IMR-90 (cell line): Measurements from ENCODE around the gene DTX1. TPM values are rescaled to one million over a fixed set of nuclear protein-coding genes. Genes with fewer than 3 reads are reported as not detected.

Experiments used
- ATAC-seq: fragments of 200-7000 bp; cut with Tn5 transposase; 2 replicates; pipeline ENCODE4 v1.9.1; 2020; ENCODE audit warnings: low read depth, mild to moderate bottlenecking, moderate library complexity
- BruUV-seq: library from RNA; stranded (reverse); fragments of 400-500 nt; replicated peaks from 2 replicates; lab custom pipeline; 2021; lab: Mats Ljungman, UMichigan
- CTCF ChIA-PET: fragments of 300-600 bp; formaldehyde crosslinking; extraction: SDS; loops from one replicate; lab custom pipeline; 2021; ENCODE audit warnings: antibody characterized with exemption; lab: Yijun Ruan, JAX
- POLR2A ChIA-PET: fragments of 300-600 bp; sonication (Branson Sonifier 250); formaldehyde crosslinking; loops from one replicate; lab custom pipeline; 2022; ENCODE audit warnings: antibody characterized with exemption; ENCODE audit not compliant: unreplicated experiment; lab: Charles Lee
- DNase-seq: peaks from one replicate; pipeline ENCODE4 v3.0.0; 2013
- H2AFZ ChIP-seq: replicated peaks from 2 replicates; pipeline ENCODE3; 2013; ENCODE audit warnings: low read length, mild to moderate bottlenecking; ENCODE audit not compliant: poor library complexity
- H2AK5ac ChIP-seq: 2 replicates; pipeline ENCODE4 v1.6.1; 2013; ENCODE audit warnings: low read depth, low read length, inconsistent platforms
- H2AK9ac ChIP-seq: replicated peaks from 2 replicates; pipeline ENCODE3; 2013; ENCODE audit warnings: mild to moderate bottlenecking, low read depth, low read length, moderate library complexity; ENCODE audit not compliant: poor library complexity
- H2BK120ac ChIP-seq: 2 replicates; pipeline ENCODE4 v1.6.1; 2013; ENCODE audit warnings: low read depth, low read length, inconsistent platforms
- H2BK15ac ChIP-seq: 3 replicates; pipeline ENCODE4 v1.6.1; 2013; ENCODE audit warnings: low read depth, low read length, inconsistent platforms
- H2BK20ac ChIP-seq: 2 replicates; pipeline ENCODE4 v1.6.1; 2013; ENCODE audit warnings: low read depth, mild to moderate bottlenecking, inconsistent platforms, low read length, moderate library complexity
- H2BK5ac ChIP-seq: 2 replicates; pipeline ENCODE4 v1.6.1; 2013; ENCODE audit warnings: mild to moderate bottlenecking, low read depth, low read length, inconsistent platforms; ENCODE audit not compliant: poor library complexity, severe bottlenecking
- H3K14ac ChIP-seq: replicated peaks from 2 replicates; pipeline ENCODE4 v1.6.1; 2013; ENCODE audit warnings: low read depth, low read length, inconsistent platforms
- H3K18ac ChIP-seq: 2 replicates; pipeline ENCODE4 v1.6.1; 2013; ENCODE audit warnings: low read depth, low read length, control low read depth
- H3K23ac ChIP-seq: 2 replicates; pipeline ENCODE4 v1.6.1; 2013; ENCODE audit warnings: low read depth, low read length, inconsistent platforms
- H3K27ac ChIP-seq: 2 replicates; pipeline ENCODE4 v1.5.1; 2013; ENCODE audit warnings: mild to moderate bottlenecking, control low read depth, low read length; ENCODE audit not compliant: insufficient read depth
- H3K27me3 ChIP-seq: 2 replicates; pipeline ENCODE4 v1.6.1; 2013; ENCODE audit warnings: low read length; ENCODE audit not compliant: control insufficient read depth, insufficient read depth
- H3K36me3 ChIP-seq: 2 replicates; pipeline ENCODE4 v1.6.1; 2013; ENCODE audit warnings: low read length, mixed read lengths; ENCODE audit not compliant: control insufficient read depth, insufficient read depth
- H3K4ac ChIP-seq: 2 replicates; pipeline ENCODE4 v1.6.1; 2013; ENCODE audit warnings: low read depth, low read length, inconsistent platforms
- H3K4me1 ChIP-seq: 2 replicates; pipeline ENCODE4 v1.6.1; 2013; ENCODE audit warnings: low read length, mixed read lengths; ENCODE audit not compliant: control insufficient read depth, insufficient read depth
- H3K4me2 ChIP-seq: 2 replicates; pipeline ENCODE4 v1.6.1; 2013; ENCODE audit warnings: low read depth, mild to moderate bottlenecking, control low read depth, low read length, moderate library complexity
- H3K4me3 ChIP-seq: 2 replicates; pipeline ENCODE4 v1.5.1; 2013; ENCODE audit warnings: low read depth, mild to moderate bottlenecking, control low read depth, low read length, moderate library complexity; ENCODE audit not compliant: insufficient read depth
- H3K56ac ChIP-seq: 2 replicates; pipeline ENCODE4 v1.6.1; 2013; ENCODE audit warnings: low read length, inconsistent platforms; ENCODE audit not compliant: insufficient read depth; ENCODE audit errors: extremely low read depth
- H3K79me1 ChIP-seq, 2 experiments: 2 replicates each; pipeline ENCODE4 v1.6.1; 2013; ENCODE audit warnings: low read length in 2 of 2, inconsistent platforms in 1 of 2, low read depth in 1 of 2
- H3K9ac ChIP-seq: 2 replicates; pipeline ENCODE4 v1.6.1; 2013; ENCODE audit warnings: low read depth, low read length, control low read depth
- H3K9me1 ChIP-seq: 2 replicates; pipeline ENCODE4 v1.6.1; 2013; ENCODE audit warnings: low read length, inconsistent platforms; ENCODE audit not compliant: insufficient read depth
- H3K9me3 ChIP-seq: 2 replicates; pipeline ENCODE4 v1.6.1; 2013; ENCODE audit warnings: low read length; ENCODE audit not compliant: control insufficient read depth, insufficient read depth
- H4K20me1 ChIP-seq: 2 replicates; pipeline ENCODE4 v1.6.1; 2013; ENCODE audit warnings: low read length, inconsistent platforms; ENCODE audit not compliant: insufficient read depth
- H4K5ac ChIP-seq: 2 replicates; pipeline ENCODE4 v1.6.1; 2013; ENCODE audit warnings: mild to moderate bottlenecking, low read depth, low read length, control low read depth
- H4K8ac ChIP-seq, 2 experiments: 2 replicates each; pipeline ENCODE4 v1.6.1; 2013; ENCODE audit warnings: low read depth in 2 of 2, low read length in 2 of 2, control low read depth in 1 of 2, inconsistent platforms in 1 of 2
- H4K91ac ChIP-seq: 2 replicates; pipeline ENCODE4 v1.6.1; 2013; ENCODE audit warnings: low read depth, low read length, inconsistent platforms; ENCODE audit not compliant: insufficient read depth
- BHLHE40 ChIP-seq: fragments of 150-350 bp; IDR thresholded peaks from 2 replicates; pipeline ENCODE4 v1.6.1; 2016; ENCODE audit warnings: mild to moderate bottlenecking, low read depth, low read length
- CEBPB ChIP-seq: IDR thresholded peaks from 2 replicates; pipeline ENCODE4 v1.6.1; 2012; ENCODE audit warnings: low read depth, low read length, improper control_type of control experiment
- CHD1 ChIP-seq: IDR thresholded peaks from 2 replicates; pipeline ENCODE4 v1.6.1; 2012; ENCODE audit warnings: low read depth, low read length, improper control_type of control experiment
- FOS ChIP-seq: fragments of 150-350 bp; IDR thresholded peaks from 2 replicates; pipeline ENCODE4 v1.6.1; 2016; ENCODE audit warnings: low read depth, low read length
- MAFK ChIP-seq: IDR thresholded peaks from 2 replicates; pipeline ENCODE4 v1.6.1; 2012; ENCODE audit warnings: low read depth, low read length, improper control_type of control experiment
- MAZ ChIP-seq: IDR thresholded peaks from 2 replicates; pipeline ENCODE4 v1.6.1; 2012; ENCODE audit warnings: low read depth, mild to moderate bottlenecking, low read length, improper control_type of control experiment, moderate library complexity, borderline replicate concordance
- MXI1 ChIP-seq: IDR thresholded peaks from 2 replicates; pipeline ENCODE4 v1.6.1; 2012; ENCODE audit warnings: low read depth, mild to moderate bottlenecking, low read length, moderate library complexity, borderline replicate concordance
- NFE2L2 ChIP-seq: fragments of 150-350 bp; IDR thresholded peaks from 2 replicates; pipeline ENCODE4 v1.6.1; 2016; ENCODE audit warnings: low read depth, mild to moderate bottlenecking, low read length
- POLR2A ChIP-seq: IDR thresholded peaks from 2 replicates; pipeline ENCODE4 v1.6.1; 2012; ENCODE audit warnings: mild to moderate bottlenecking, low read depth, low read length
- RAD21 ChIP-seq: IDR thresholded peaks from 2 replicates; pipeline ENCODE4 v1.6.1; 2012; ENCODE audit warnings: low read length, improper control_type of control experiment
- RCOR1 ChIP-seq: IDR thresholded peaks from 2 replicates; pipeline ENCODE4 v1.6.1; 2012; ENCODE audit warnings: mild to moderate bottlenecking, low read length, improper control_type of control experiment; ENCODE audit not compliant: insufficient replicate concordance
- RFX5 ChIP-seq: IDR thresholded peaks from 2 replicates; pipeline ENCODE4 v1.8.0; 2012; ENCODE audit warnings: low read depth, mild to moderate bottlenecking, low read length, moderate library complexity
- SMC3 ChIP-seq: fragments of 150-350 bp; IDR thresholded peaks from 2 replicates; pipeline ENCODE4 v1.6.1; 2016; ENCODE audit warnings: low read depth, mild to moderate bottlenecking, antibody characterized with exemption, low read length, moderate library complexity
- WGBS, 2 experiments: methylation state at CpG; one replicate each; pipeline versions ENCODE4 v1.1.5 to v1.1.7; 2013; ENCODE audit warnings: missing lambda C conversion rate in 2 of 2; ENCODE audit not compliant: insufficient read length in 1 of 2; ENCODE audit errors: extremely low coverage in 2 of 2; 5-methylcytosine and 5-hydroxymethylcytosine counted together
- dilution Hi-C: fragments of 300-500 bp; cut with HindIII; formaldehyde crosslinking; loops from one replicate; pipeline ENCODE4 v1.14.3; 2018; ENCODE audit warnings: low sequenced_read_pairs; ENCODE audit not compliant: unreplicated experiment
- in situ Hi-C: fragments of 300-500 bp; cut with MboI; formaldehyde crosslinking; loops from 3 replicates; pipeline ENCODE4 v1.14.3; 2019; ENCODE audit warnings: low sequenced_read_pairs, inconsistent platforms, mixed read lengths
- intact Hi-C: fragments of 100-400 bp; cut with micrococcal nuclease; formaldehyde crosslinking; loops from 2 replicates; pipeline ENCODE4 v1.10.0; 2022
- polyA plus RNA-seq, 3 experiments: library from polyadenylated mRNA; depleted of rRNA; stranded (reverse); fragments of >200 nt; gene quantifications; 2 replicates each; pipeline ENCODE4 v1.2.3, GENCODE V29; 2012; ENCODE audit warnings: low replicate concordance in 1 of 3
- total RNA-seq: library from RNA; depleted of rRNA; stranded (reverse); fragments of >200 nt; gene quantifications from 2 replicates; pipeline ENCODE4 v1.2.3, GENCODE V29; 2012
- TF ChIP-seq, protein P1 (sequence below): fragments of 150-350 bp; IDR thresholded peaks from 2 replicates; pipeline ENCODE4 v1.6.1; 2017; ENCODE audit warnings: mild to moderate bottlenecking, antibody characterized with exemption, low read length, low read depth
- TF ChIP-seq, protein P2 (sequence below): fragments of 150-350 bp; IDR thresholded peaks from 2 replicates; pipeline ENCODE4 v1.6.1; 2016; ENCODE audit warnings: low read depth, mild to moderate bottlenecking, low read length, moderate library complexity, borderline replicate concordance
- TF ChIP-seq, protein P3 (sequence below): conservative IDR thresholded peaks from 2 replicates; pipeline ENCODE4 v1.5.1; 2012; ENCODE audit warnings: mild to moderate bottlenecking, low read depth, low read length, improper control_type of control experiment

DTX1 gene
- total and polyA plus RNA-seq, 2 of the 4 experiments (the other 2 are of a cell fraction) = not detected

DNA sequence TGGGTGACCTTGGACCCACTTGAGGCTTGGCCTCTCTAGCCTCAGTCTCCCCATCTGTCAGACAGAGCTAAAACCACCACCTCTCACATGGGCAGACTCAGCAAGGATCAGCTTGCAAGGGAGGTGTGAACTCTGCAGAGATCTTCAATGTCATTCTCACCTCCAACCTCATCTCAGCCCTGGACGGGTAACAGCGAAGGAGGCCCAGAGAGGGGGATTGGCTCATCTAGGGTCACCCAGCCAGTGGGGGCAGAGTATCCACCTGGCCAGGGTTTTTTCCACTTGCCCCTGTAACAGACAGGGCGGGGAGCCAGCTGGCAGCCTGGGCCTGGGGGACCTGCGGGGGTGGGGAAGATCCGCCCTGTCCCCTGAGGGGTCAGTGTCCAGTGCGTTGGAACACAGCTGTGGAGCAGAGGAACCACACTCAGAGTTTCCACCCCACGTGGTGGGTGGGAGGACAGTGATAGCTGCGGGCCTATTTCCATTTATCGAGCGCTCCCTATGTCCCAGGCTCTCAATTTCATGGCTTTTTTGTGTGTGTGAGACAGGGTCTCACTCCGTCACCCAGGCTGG is 27.4 kb downstream of the DTX1 start:
- no peak overlapping the region for H2AFZ ChIP-seq
- CTCF ChIA-PET = no interaction called here
- no peaks in the 10 kb centered on the region for H3K4me1 ChIP-seq
- H4K20me1 ChIP-seq = no peaks in the 10 kb centered on the region
- H3K23ac ChIP-seq = no peak overlapping the region
- DNase-seq (no peak), ATAC-seq (no peak)
- H3K4me2 ChIP-seq = no peak overlapping the region
- H3K79me1 ChIP-seq = no peaks in the 10 kb centered on the region
- H3K9ac ChIP-seq = no peak overlapping the region
- dilution Hi-C loops (no loop called here), in situ Hi-C loops (no loop called here), intact Hi-C loops (no loop called here)
- no peak overlapping the region for H4K91ac ChIP-seq
- no peak overlapping the region for H2BK20ac ChIP-seq
- no peak for TF ChIP-seq BHLHE40
- no peak for TF ChIP-seq SMC3
- TF ChIP-seq RCOR1 = no peak
- no peak for TF ChIP-seq NFE2L2
- TF ChIP-seq, protein P1, sequence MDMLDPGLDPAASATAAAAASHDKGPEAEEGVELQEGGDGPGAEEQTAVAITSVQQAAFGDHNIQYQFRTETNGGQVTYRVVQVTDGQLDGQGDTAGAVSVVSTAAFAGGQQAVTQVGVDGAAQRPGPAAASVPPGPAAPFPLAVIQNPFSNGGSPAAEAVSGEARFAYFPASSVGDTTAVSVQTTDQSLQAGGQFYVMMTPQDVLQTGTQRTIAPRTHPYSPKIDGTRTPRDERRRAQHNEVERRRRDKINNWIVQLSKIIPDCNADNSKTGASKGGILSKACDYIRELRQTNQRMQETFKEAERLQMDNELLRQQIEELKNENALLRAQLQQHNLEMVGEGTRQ = no peak
- no peak for TF ChIP-seq FOS
- no peak for TF ChIP-seq CEBPB
- TF ChIP-seq RFX5 = no peak
- no peak for TF ChIP-seq MXI1
- no peak for TF ChIP-seq RAD21
- TF ChIP-seq, protein P2, sequence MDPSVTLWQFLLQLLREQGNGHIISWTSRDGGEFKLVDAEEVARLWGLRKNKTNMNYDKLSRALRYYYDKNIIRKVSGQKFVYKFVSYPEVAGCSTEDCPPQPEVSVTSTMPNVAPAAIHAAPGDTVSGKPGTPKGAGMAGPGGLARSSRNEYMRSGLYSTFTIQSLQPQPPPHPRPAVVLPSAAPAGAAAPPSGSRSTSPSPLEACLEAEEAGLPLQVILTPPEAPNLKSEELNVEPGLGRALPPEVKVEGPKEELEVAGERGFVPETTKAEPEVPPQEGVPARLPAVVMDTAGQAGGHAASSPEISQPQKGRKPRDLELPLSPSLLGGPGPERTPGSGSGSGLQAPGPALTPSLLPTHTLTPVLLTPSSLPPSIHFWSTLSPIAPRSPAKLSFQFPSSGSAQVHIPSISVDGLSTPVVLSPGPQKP = no peak
- no peak for TF ChIP-seq MAFK
- TF ChIP-seq, protein P3, sequence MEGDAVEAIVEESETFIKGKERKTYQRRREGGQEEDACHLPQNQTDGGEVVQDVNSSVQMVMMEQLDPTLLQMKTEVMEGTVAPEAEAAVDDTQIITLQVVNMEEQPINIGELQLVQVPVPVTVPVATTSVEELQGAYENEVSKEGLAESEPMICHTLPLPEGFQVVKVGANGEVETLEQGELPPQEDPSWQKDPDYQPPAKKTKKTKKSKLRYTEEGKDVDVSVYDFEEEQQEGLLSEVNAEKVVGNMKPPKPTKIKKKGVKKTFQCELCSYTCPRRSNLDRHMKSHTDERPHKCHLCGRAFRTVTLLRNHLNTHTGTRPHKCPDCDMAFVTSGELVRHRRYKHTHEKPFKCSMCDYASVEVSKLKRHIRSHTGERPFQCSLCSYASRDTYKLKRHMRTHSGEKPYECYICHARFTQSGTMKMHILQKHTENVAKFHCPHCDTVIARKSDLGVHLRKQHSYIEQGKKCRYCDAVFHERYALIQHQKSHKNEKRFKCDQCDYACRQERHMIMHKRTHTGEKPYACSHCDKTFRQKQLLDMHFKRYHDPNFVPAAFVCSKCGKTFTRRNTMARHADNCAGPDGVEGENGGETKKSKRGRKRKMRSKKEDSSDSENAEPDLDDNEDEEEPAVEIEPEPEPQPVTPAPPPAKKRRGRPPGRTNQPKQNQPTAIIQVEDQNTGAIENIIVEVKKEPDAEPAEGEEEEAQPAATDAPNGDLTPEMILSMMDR = no peak
- no peak for TF ChIP-seq CHD1
- no peak for TF ChIP-seq POLR2A
- no peak for TF ChIP-seq MAZ
- H3K14ac ChIP-seq = no peak overlapping the region
- H4K5ac ChIP-seq = no peak overlapping the region
- H3K56ac ChIP-seq = no peak overlapping the region
- H2BK5ac ChIP-seq = no peak overlapping the region
- no peaks in the 10 kb centered on the region for H3K36me3 ChIP-seq
- no peak overlapping the region for H2AK5ac ChIP-seq
- no peak overlapping the region for H3K27ac ChIP-seq
- POLR2A ChIA-PET = no interaction called here
- H2BK120ac ChIP-seq = no peak overlapping the region
- no peak overlapping the region for H4K8ac ChIP-seq
- 50% methylated on average over 2 of the region's 11 CpGs; no CpG with 5 or more reads in 1 of the 2 experiments for WGBS, 2 experiments
- H3K4me3 ChIP-seq = no peak overlapping the region
- H3K27me3 ChIP-seq = peaks cover 12% of the 10 kb centered on the region
- H3K18ac ChIP-seq = no peak overlapping the region
- H3K9me1 ChIP-seq = no peaks in the 10 kb centered on the region
- H2BK15ac ChIP-seq = no peak overlapping the region
- H3K4ac ChIP-seq = no peak overlapping the region
- no peaks in the 10 kb centered on the region for H3K9me3 ChIP-seq
- H2AK9ac ChIP-seq = no peak overlapping the region
- BruUV-seq = no TSS peak
